Middle frontal gyrus (tissue), 1 donor: Measurements from ENCODE around the gene CCNK.

Experiments
- DNase-seq: peaks from one replicate; pipeline ENCODE4 v3.0.0-alpha.2; 2015; ENCODE audit warnings: low spot score; ENCODE audit errors: extremely low spot score

The CCNK gene

GRCh38 chr14:99480917-99481744 lies at the start of gene CCNK:
Gene CCNK, plus strand, starts transcription at chr14:99481409. Its CDS starts 11,269 bp downstream, at chr14:99492678.
- DNase-seq, result peak; percentile 100

GRCh38 chr14:99431986-99432385 lies 49.2 kb upstream of the CCNK start:
- no peak for DNase-seq

DNA sequence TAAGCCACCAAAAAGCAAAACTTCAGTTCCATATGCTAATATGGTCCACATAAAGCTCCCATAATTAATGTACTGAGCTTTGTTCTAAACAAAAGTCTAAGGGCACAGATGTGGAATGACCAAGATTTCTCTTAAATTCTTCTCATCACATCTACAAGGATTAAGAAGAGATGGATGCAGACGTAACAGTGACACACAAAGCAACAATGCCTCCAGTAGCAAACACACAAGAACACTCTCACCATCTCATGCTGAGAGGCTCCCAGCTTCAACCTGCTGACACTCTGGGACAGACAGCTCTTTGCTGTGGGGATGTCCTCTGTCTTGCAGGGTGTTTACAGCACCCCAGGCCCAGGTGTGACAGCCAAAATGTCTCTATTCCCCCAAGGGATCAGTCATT lies 48.7 kb upstream of the CCNK start:
- no peak for DNase-seq

DNA sequence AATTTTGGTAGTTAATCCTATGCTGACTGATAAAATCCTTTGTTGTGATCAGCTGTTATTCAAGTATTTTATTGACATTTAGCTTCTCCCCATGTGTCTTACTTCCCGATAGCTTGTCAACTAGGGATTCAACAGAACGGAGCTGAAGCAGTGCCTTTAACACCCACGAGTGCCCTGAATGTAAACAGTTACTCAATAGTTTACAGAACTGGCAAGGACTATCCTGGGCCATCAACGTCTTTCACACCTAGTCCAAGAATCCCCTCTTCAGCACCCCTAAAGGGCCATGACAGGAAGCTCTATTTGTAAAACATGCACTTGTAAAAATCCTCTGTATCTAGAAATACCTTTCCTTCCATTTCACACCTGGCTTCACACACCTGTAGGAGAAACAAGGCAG lies 45.9 kb upstream of the CCNK start:
- DNase-seq, result no peak

- DNase-seq, result no peak
Measured at GRCh38 chr14:99436247-99437180, 44.7 kb upstream of the CCNK start.

DNA sequence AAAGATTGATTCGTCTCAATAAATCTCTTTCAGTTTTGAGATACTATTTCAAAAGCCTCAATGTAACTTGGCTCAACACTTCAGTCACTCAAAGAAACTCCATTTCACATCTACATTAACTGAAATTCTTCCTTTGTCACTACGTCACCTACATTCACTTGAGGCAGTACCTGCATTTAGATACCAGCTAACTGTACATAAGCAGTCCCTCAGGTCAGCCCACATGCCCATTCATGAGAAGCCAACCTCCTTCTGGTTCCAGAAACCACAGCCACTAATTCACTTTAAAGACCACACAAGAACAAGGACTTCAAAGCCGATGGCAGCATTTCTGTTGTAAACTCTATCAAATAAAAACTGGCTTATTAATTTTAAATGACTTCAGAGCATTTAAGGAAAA lies 43.5 kb upstream of the CCNK start:
- DNase-seq, result no peak

GRCh38 chr14:99440278-99440677 lies 40.9 kb upstream of the CCNK start:
- DNase-seq, result no peak

DNA sequence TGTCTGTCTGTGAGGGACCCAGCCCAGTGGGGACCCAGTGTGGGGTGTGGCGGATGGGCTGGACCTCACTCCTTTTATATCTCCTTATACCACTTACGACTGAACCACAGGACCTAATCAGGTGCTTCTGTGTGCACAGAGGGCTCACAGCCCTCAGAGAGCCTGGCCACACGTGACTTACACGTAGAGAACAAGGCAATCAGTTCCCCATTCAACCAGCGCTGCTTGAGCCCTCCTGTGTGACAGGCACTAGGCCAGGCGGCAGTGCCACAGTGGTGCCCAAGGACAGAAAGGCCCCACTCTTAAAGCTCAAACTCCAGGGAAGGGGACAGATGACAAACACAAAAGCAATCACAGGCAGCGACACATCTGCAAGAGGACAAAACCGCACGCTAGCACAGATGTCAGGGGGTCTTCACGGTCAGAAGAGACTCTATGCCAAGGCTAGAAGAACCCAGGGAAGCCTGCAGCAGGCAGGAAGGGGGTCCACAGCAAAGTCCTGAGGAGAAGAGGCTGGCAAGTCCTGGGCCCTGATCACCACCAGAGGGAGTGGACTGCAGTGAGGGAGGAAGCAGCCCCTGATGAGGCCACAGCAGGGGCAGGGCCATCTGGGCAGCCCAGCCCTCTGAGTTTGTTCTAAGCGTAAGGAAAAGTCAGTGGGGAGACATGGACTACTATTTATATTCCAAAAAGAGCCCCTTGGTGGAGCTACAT lies 39.9 kb upstream of the CCNK start:
- no peak for DNase-seq

GRCh38 chr14:99441918-99442317 lies 39.3 kb upstream of the CCNK start:
- DNase-seq, result no peak

- no peak for DNase-seq
Measured at GRCh38 chr14:99445931-99446330, 35.3 kb upstream of the CCNK start.

DNA sequence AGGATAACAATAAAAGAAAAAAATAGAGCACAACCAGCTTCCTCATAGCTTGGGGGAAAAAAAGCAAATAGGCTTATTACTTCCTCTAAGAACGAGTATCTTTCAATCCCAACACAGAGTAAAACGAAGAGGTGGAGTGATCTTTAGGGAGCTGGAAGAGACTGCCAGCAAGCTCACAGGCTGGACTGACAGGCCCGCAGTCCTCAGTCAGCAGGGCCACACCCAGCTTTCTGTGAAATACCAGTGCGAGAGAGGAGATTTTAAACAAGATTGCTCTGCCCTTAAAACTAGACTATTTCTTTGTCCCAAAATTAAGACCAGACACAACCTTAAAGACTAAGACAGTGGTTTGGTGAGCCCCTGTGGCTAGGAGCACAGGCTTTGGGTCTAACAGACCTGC lies 33.5 kb upstream of the CCNK start:
- DNase-seq, result no peak

DNA sequence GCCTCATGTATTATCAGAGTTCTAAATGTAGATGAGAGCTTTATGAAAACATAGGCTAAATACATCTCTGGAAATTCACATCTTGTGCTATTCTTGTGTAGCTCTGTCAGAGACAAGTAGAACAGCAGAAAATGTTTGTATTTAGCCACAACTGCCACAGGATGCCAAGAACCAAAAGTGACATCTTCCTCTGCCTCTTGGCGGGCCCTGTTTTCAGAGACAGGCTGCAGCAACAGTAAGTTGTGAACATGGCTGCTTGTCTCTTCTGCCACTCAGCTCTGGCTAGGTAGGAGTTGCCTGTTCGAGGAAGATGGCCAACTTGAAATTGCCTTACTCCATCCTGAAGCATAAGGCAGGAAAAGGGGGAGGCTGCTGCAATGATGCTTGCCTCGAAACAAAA lies 30.9 kb upstream of the CCNK start:
- peak; percentile 46 for DNase-seq

DNA sequence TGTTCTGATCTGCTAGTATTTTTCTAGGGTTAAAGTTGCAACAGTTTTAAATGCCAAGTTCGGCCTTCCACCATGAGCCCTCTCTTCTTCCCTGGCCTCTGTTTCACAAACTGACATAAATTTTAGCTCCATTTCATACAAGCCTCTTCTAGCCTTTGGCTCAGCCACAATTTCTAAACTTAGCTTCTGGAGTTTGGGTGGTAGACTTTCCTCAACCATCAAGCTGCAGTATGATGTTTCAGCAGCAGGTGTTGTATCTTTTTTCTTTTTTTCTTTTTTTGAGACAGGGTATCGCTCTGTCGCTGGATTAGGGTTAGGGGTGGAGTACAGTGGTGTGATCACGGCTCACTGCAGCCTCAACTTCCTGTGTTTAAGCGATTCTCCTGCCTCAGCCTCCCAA lies 30.0 kb upstream of the CCNK start:
- DNase-seq, result no peak

DNA sequence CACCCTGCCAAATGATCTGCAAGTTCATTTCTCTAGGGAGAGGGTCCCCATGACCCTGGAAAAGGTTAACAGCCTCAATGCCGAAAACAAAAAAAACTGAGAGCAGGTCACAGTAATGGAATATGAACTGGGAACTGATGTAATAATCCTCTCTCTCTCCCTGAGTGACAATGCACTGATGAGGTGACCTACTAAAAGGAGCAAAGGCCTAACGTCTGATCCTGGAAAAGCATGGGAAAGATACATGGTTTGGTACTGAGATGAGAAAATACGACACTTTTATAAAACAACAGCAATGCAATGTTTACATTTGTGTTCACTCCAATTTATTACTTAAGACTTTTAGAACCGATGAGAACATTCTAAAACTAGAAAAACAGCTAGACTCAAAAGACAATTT lies 28.2 kb upstream of the CCNK start:
- no peak for DNase-seq

GRCh38 chr14:99454246-99454645 lies 27.0 kb upstream of the CCNK start:
- DNase-seq, result no peak

DNA sequence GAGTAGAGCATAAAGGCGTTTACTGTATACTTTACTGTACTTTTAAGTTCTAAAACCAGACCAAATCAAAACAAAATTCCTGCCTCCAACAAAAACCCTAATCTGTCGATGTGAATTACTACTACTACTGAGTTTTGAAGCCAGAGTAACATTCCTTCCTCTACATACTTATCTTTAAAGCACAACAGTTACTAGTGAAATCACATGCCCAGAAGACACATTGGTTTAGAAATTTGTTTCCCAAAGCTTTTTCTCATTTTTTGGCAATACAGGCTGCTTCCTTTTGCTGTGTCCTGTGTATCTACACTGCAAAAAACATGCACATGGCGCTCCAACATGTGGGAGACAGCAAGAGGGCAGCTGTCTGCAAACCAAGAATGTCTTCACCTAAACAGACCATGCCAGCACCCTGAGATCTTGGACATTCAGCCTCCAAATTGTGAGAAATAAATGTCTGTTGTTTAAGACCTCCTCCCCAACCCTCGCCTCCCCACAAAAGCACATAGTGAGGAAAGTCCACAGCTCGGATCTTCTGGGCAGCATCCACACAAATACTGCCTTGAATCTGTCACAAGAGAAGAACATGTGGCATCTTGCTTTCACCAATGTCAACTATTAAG lies 21.6 kb upstream of the CCNK start:
- no peak for DNase-seq

- DNase-seq, result no peak
Measured at GRCh38 chr14:99460793-99461192, 20.4 kb upstream of the CCNK start.

- no peak for DNase-seq
Measured at GRCh38 chr14:99461411-99462085, 19.7 kb upstream of the CCNK start.

DNA sequence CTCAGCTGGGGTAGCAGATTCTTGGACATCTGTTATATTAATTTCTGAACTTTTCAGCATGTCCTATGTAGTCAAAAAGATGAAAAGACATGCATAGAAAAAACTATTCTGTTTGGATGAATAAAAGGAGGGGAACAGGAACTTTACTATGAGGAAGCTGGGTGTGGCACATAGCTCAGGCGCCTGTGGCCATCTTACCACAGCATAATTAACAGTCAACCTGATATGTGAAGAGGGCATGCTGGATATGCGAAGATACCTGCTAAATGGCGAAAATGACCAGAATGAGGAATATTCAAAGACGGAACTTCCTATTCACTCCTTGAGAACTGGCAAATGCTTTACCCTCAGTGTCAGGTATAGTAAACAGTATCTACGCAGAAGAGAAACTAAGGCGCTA lies 19.0 kb upstream of the CCNK start:
- no peak for DNase-seq

DNA sequence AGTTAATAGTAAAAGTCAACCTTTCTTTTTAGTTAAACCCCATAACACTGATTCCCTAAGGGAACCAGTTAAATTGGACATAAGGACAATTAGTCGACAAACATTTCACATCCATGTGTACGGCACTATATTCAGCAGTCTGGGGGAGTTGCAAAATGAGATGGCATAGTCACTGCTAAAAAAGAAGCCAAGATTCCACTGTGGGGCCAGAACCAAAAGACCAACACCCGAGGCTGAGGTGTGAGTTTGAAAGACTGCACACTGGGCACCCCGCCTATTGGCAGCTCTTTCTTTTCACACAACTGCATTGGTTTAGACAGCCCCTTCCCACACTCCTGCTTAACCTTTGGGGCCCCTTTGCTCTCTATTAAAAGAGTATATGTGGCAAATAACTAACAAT lies 17.2 kb upstream of the CCNK start:
- DNase-seq, result no peak

GRCh38 chr14:99465288-99465687 lies 15.9 kb upstream of the CCNK start:
- no peak for DNase-seq
